ENCODE data around the gene STARD3.
"Not testable (repeated sequence)": the region's sequence is repeated elsewhere in the genome, so short reads cannot be mapped to it uniquely, and the experiment has no call there.

Gene STARD3

GRCh38 chr17:39636927-39637736 lies at the start of gene STARD3:
TSS of gene STARD3 (plus strand) at chr17:39637144. CDS start at chr17:39653532, 16,388 bp downstream.
- Histone ChIP-seq H3K79me2 (ENCODE audit: control insufficient read depth, insufficient read depth, low read length, unreplicated experiment) (peaks cover 36% of the 10 kb centered on the region), H2AFZ (ENCODE audit: low read length, unreplicated experiment) (peak within 1 kb of the TSS; percentile 74), H3K4me3 (ENCODE audit: low read depth, low read length) (peak within 1 kb of the TSS; percentile 89), H3K27ac (ENCODE audit: low read depth, low read length) (peak within 1 kb of the TSS; percentile 29; the same call in 1 of the 2 replicates), H3K4me1 (ENCODE audit: control insufficient read depth, insufficient read depth, low read length, unreplicated experiment) (peaks cover 25% of the 10 kb centered on the region), H3K27me3 (ENCODE audit: insufficient read depth, low read length) (no peaks in the 10 kb centered on the region), H3K36me3 (ENCODE audit: insufficient read depth, low read length) (no peaks in the 10 kb centered on the region)

GRCh38 chr17:39590180-39590579 lies 46.8 kb upstream of the STARD3 start:
- H2AFZ ChIP-seq (ENCODE audit: low read length, unreplicated experiment); H3K79me2 ChIP-seq (ENCODE audit: control insufficient read depth, insufficient read depth, low read length, unreplicated experiment); H3K27ac ChIP-seq (ENCODE audit: low read depth, low read length); H3K4me1 ChIP-seq (ENCODE audit: control insufficient read depth, insufficient read depth, low read length, unreplicated experiment); H3K4me3 ChIP-seq (ENCODE audit: low read depth, low read length); H3K36me3 ChIP-seq (ENCODE audit: insufficient read depth, low read length): not testable (repeated sequence)
- H3K27me3 ChIP-seq (ENCODE audit: insufficient read depth, low read length) = peaks cover 48% of the 10 kb centered on the region

- Histone ChIP-seq H3K27ac (ENCODE audit: low read depth, low read length) (no peak overlapping the region), H3K4me3 (ENCODE audit: low read depth, low read length) (no peak overlapping the region), H3K79me2 (ENCODE audit: control insufficient read depth, insufficient read depth, low read length, unreplicated experiment) (no peaks in the 10 kb centered on the region), H2AFZ (ENCODE audit: low read length, unreplicated experiment) (no peak overlapping the region), H3K4me1 (ENCODE audit: control insufficient read depth, insufficient read depth, low read length, unreplicated experiment) (no peaks in the 10 kb centered on the region), H3K36me3 (ENCODE audit: insufficient read depth, low read length) (no peaks in the 10 kb centered on the region), H3K27me3 (ENCODE audit: insufficient read depth, low read length) (peaks cover 69% of the 10 kb centered on the region)
Observed at GRCh38 chr17:39591958-39592954, 44.7 kb upstream of the STARD3 start.

GRCh38 chr17:39593371-39593770 lies 43.6 kb upstream of the STARD3 start:
- Histone ChIP-seq H3K4me1 (ENCODE audit: control insufficient read depth, insufficient read depth, low read length, unreplicated experiment) (no peaks in the 10 kb centered on the region), H3K27me3 (ENCODE audit: insufficient read depth, low read length) (peaks cover 72% of the 10 kb centered on the region), H2AFZ (ENCODE audit: low read length, unreplicated experiment) (no peak overlapping the region), H3K79me2 (ENCODE audit: control insufficient read depth, insufficient read depth, low read length, unreplicated experiment) (no peaks in the 10 kb centered on the region), H3K4me3 (ENCODE audit: low read depth, low read length) (no peak overlapping the region), H3K27ac (ENCODE audit: low read depth, low read length) (no peak overlapping the region), H3K36me3 (ENCODE audit: insufficient read depth, low read length) (no peaks in the 10 kb centered on the region)

- Histone ChIP-seq H3K27me3 (ENCODE audit: insufficient read depth, low read length) (peaks cover 90% of the 10 kb centered on the region), H3K4me1 (ENCODE audit: control insufficient read depth, insufficient read depth, low read length, unreplicated experiment) (peaks cover 5% of the 10 kb centered on the region), H3K36me3 (ENCODE audit: insufficient read depth, low read length) (no peaks in the 10 kb centered on the region), H2AFZ (ENCODE audit: low read length, unreplicated experiment) (no peak overlapping the region), H3K27ac (ENCODE audit: low read depth, low read length) (no peak overlapping the region), H3K4me3 (ENCODE audit: low read depth, low read length) (no peak overlapping the region), H3K79me2 (ENCODE audit: control insufficient read depth, insufficient read depth, low read length, unreplicated experiment) (no peaks in the 10 kb centered on the region)
Observed at GRCh38 chr17:39595294-39595693, 41.6 kb upstream of the STARD3 start.

GRCh38 chr17:39595928-39596510 lies 40.9 kb upstream of the STARD3 start:
- Histone ChIP-seq H3K27me3 (ENCODE audit: insufficient read depth, low read length) (peaks cover 97% of the 10 kb centered on the region), H3K4me3 (ENCODE audit: low read depth, low read length) (no peak overlapping the region), H3K4me1 (ENCODE audit: control insufficient read depth, insufficient read depth, low read length, unreplicated experiment) (peaks cover 5% of the 10 kb centered on the region), H3K36me3 (ENCODE audit: insufficient read depth, low read length) (no peaks in the 10 kb centered on the region), H3K27ac (ENCODE audit: low read depth, low read length) (no peak overlapping the region), H3K79me2 (ENCODE audit: control insufficient read depth, insufficient read depth, low read length, unreplicated experiment) (no peaks in the 10 kb centered on the region), H2AFZ (ENCODE audit: low read length, unreplicated experiment) (no peak overlapping the region)

GRCh38 chr17:39596543-39597267 lies 40.2 kb upstream of the STARD3 start:
- H3K4me1 ChIP-seq (ENCODE audit: control insufficient read depth, insufficient read depth, low read length, unreplicated experiment) = peaks cover 5% of the 10 kb centered on the region
- no peaks in the 10 kb centered on the region for H3K36me3 ChIP-seq (ENCODE audit: insufficient read depth, low read length)
- H3K27me3 ChIP-seq (ENCODE audit: insufficient read depth, low read length) = peaks cover 98% of the 10 kb centered on the region
- no peak overlapping the region for H3K27ac ChIP-seq (ENCODE audit: low read depth, low read length)
- no peaks in the 10 kb centered on the region for H3K79me2 ChIP-seq (ENCODE audit: control insufficient read depth, insufficient read depth, low read length, unreplicated experiment)
- no peak overlapping the region for H2AFZ ChIP-seq (ENCODE audit: low read length, unreplicated experiment)
- no peak overlapping the region for H3K4me3 ChIP-seq (ENCODE audit: low read depth, low read length)

GRCh38 chr17:39597372-39598046 lies 39.4 kb upstream of the STARD3 start:
- H2AFZ ChIP-seq (ENCODE audit: low read length, unreplicated experiment) = no peak overlapping the region
- peaks cover 5% of the 10 kb centered on the region for H3K4me1 ChIP-seq (ENCODE audit: control insufficient read depth, insufficient read depth, low read length, unreplicated experiment)
- H3K79me2 ChIP-seq (ENCODE audit: control insufficient read depth, insufficient read depth, low read length, unreplicated experiment) = no peaks in the 10 kb centered on the region
- peaks cover 98% of the 10 kb centered on the region for H3K27me3 ChIP-seq (ENCODE audit: insufficient read depth, low read length)
- H3K36me3 ChIP-seq (ENCODE audit: insufficient read depth, low read length) = no peaks in the 10 kb centered on the region
- no peak overlapping the region for H3K27ac ChIP-seq (ENCODE audit: low read depth, low read length)
- H3K4me3 ChIP-seq (ENCODE audit: low read depth, low read length) = no peak overlapping the region

- Histone ChIP-seq H3K79me2 (ENCODE audit: control insufficient read depth, insufficient read depth, low read length, unreplicated experiment) (no peaks in the 10 kb centered on the region), H3K27me3 (ENCODE audit: insufficient read depth, low read length) (peaks cover 98% of the 10 kb centered on the region), H3K36me3 (ENCODE audit: insufficient read depth, low read length) (no peaks in the 10 kb centered on the region), H3K4me1 (ENCODE audit: control insufficient read depth, insufficient read depth, low read length, unreplicated experiment) (peaks cover 5% of the 10 kb centered on the region), H3K4me3 (ENCODE audit: low read depth, low read length) (no peak overlapping the region), H2AFZ (ENCODE audit: low read length, unreplicated experiment) (no peak overlapping the region), H3K27ac (ENCODE audit: low read depth, low read length) (no peak overlapping the region)
Observed at GRCh38 chr17:39598047-39598481, 38.9 kb upstream of the STARD3 start.
